IMR-90 (cell line): ENCODE data around the gene MGAT1. TPM values are rescaled to one million over a fixed set of nuclear protein-coding genes. Genes with fewer than 3 reads are reported as not detected.

Experiments
- ATAC-seq: fragments of 200-7000 bp; cut with Tn5 transposase; 2 replicates; pipeline ENCODE4 v1.9.1; 2020; ENCODE audit warnings: low read depth, mild to moderate bottlenecking, moderate library complexity
- BruUV-seq: library from RNA; stranded (reverse); fragments of 400-500 nt; replicated peaks from 2 replicates; lab custom pipeline; 2021; lab: Mats Ljungman, UMichigan
- CTCF ChIA-PET: fragments of 300-600 bp; formaldehyde crosslinking; extraction: SDS; loops from one replicate; lab custom pipeline; 2021; ENCODE audit warnings: antibody characterized with exemption; lab: Yijun Ruan, JAX
- POLR2A ChIA-PET: fragments of 300-600 bp; sonication (Branson Sonifier 250); formaldehyde crosslinking; loops from one replicate; lab custom pipeline; 2022; ENCODE audit warnings: antibody characterized with exemption; ENCODE audit not compliant: unreplicated experiment; lab: Charles Lee
- DNase-seq: peaks from one replicate; pipeline ENCODE4 v3.0.0; 2013
- H2AFZ ChIP-seq: replicated peaks from 2 replicates; pipeline ENCODE3; 2013; ENCODE audit warnings: low read length, mild to moderate bottlenecking; ENCODE audit not compliant: poor library complexity
- H2AK5ac ChIP-seq: 2 replicates; pipeline ENCODE4 v1.6.1; 2013; ENCODE audit warnings: low read depth, low read length, inconsistent platforms
- H2AK9ac ChIP-seq: replicated peaks from 2 replicates; pipeline ENCODE3; 2013; ENCODE audit warnings: mild to moderate bottlenecking, low read depth, low read length, moderate library complexity; ENCODE audit not compliant: poor library complexity
- H2BK120ac ChIP-seq: 2 replicates; pipeline ENCODE4 v1.6.1; 2013; ENCODE audit warnings: low read depth, low read length, inconsistent platforms
- H2BK15ac ChIP-seq: 3 replicates; pipeline ENCODE4 v1.6.1; 2013; ENCODE audit warnings: low read depth, low read length, inconsistent platforms
- H2BK20ac ChIP-seq: 2 replicates; pipeline ENCODE4 v1.6.1; 2013; ENCODE audit warnings: low read depth, mild to moderate bottlenecking, inconsistent platforms, low read length, moderate library complexity
- H2BK5ac ChIP-seq: 2 replicates; pipeline ENCODE4 v1.6.1; 2013; ENCODE audit warnings: mild to moderate bottlenecking, low read depth, low read length, inconsistent platforms; ENCODE audit not compliant: poor library complexity, severe bottlenecking
- H3K14ac ChIP-seq: replicated peaks from 2 replicates; pipeline ENCODE4 v1.6.1; 2013; ENCODE audit warnings: low read depth, low read length, inconsistent platforms
- H3K18ac ChIP-seq: 2 replicates; pipeline ENCODE4 v1.6.1; 2013; ENCODE audit warnings: low read depth, low read length, control low read depth
- H3K23ac ChIP-seq: 2 replicates; pipeline ENCODE4 v1.6.1; 2013; ENCODE audit warnings: low read depth, low read length, inconsistent platforms
- H3K27ac ChIP-seq: 2 replicates; pipeline ENCODE4 v1.5.1; 2013; ENCODE audit warnings: mild to moderate bottlenecking, control low read depth, low read length; ENCODE audit not compliant: insufficient read depth
- H3K27me3 ChIP-seq: 2 replicates; pipeline ENCODE4 v1.6.1; 2013; ENCODE audit warnings: low read length; ENCODE audit not compliant: control insufficient read depth, insufficient read depth
- H3K36me3 ChIP-seq: 2 replicates; pipeline ENCODE4 v1.6.1; 2013; ENCODE audit warnings: low read length, mixed read lengths; ENCODE audit not compliant: control insufficient read depth, insufficient read depth
- H3K4ac ChIP-seq: 2 replicates; pipeline ENCODE4 v1.6.1; 2013; ENCODE audit warnings: low read depth, low read length, inconsistent platforms
- H3K4me1 ChIP-seq: 2 replicates; pipeline ENCODE4 v1.6.1; 2013; ENCODE audit warnings: low read length, mixed read lengths; ENCODE audit not compliant: control insufficient read depth, insufficient read depth
- H3K4me2 ChIP-seq: 2 replicates; pipeline ENCODE4 v1.6.1; 2013; ENCODE audit warnings: low read depth, mild to moderate bottlenecking, control low read depth, low read length, moderate library complexity
- H3K4me3 ChIP-seq: 2 replicates; pipeline ENCODE4 v1.5.1; 2013; ENCODE audit warnings: low read depth, mild to moderate bottlenecking, control low read depth, low read length, moderate library complexity; ENCODE audit not compliant: insufficient read depth
- H3K56ac ChIP-seq: 2 replicates; pipeline ENCODE4 v1.6.1; 2013; ENCODE audit warnings: low read length, inconsistent platforms; ENCODE audit not compliant: insufficient read depth; ENCODE audit errors: extremely low read depth
- H3K79me1 ChIP-seq, 2 experiments: 2 replicates each; pipeline ENCODE4 v1.6.1; 2013; ENCODE audit warnings: low read length in 2 of 2, inconsistent platforms in 1 of 2, low read depth in 1 of 2
- H3K9ac ChIP-seq: 2 replicates; pipeline ENCODE4 v1.6.1; 2013; ENCODE audit warnings: low read depth, low read length, control low read depth
- H3K9me1 ChIP-seq: 2 replicates; pipeline ENCODE4 v1.6.1; 2013; ENCODE audit warnings: low read length, inconsistent platforms; ENCODE audit not compliant: insufficient read depth
- H3K9me3 ChIP-seq: 2 replicates; pipeline ENCODE4 v1.6.1; 2013; ENCODE audit warnings: low read length; ENCODE audit not compliant: control insufficient read depth, insufficient read depth
- H4K20me1 ChIP-seq: 2 replicates; pipeline ENCODE4 v1.6.1; 2013; ENCODE audit warnings: low read length, inconsistent platforms; ENCODE audit not compliant: insufficient read depth
- H4K5ac ChIP-seq: 2 replicates; pipeline ENCODE4 v1.6.1; 2013; ENCODE audit warnings: mild to moderate bottlenecking, low read depth, low read length, control low read depth
- H4K8ac ChIP-seq, 2 experiments: 2 replicates each; pipeline ENCODE4 v1.6.1; 2013; ENCODE audit warnings: low read depth in 2 of 2, low read length in 2 of 2, control low read depth in 1 of 2, inconsistent platforms in 1 of 2
- H4K91ac ChIP-seq: 2 replicates; pipeline ENCODE4 v1.6.1; 2013; ENCODE audit warnings: low read depth, low read length, inconsistent platforms; ENCODE audit not compliant: insufficient read depth
- CHD1 ChIP-seq: IDR thresholded peaks from 2 replicates; pipeline ENCODE4 v1.6.1; 2012; ENCODE audit warnings: low read depth, low read length, improper control_type of control experiment
- MXI1 ChIP-seq: IDR thresholded peaks from 2 replicates; pipeline ENCODE4 v1.6.1; 2012; ENCODE audit warnings: low read depth, mild to moderate bottlenecking, low read length, moderate library complexity, borderline replicate concordance
- POLR2A ChIP-seq: IDR thresholded peaks from 2 replicates; pipeline ENCODE4 v1.6.1; 2012; ENCODE audit warnings: mild to moderate bottlenecking, low read depth, low read length
- RAD21 ChIP-seq: IDR thresholded peaks from 2 replicates; pipeline ENCODE4 v1.6.1; 2012; ENCODE audit warnings: low read length, improper control_type of control experiment
- USF2 ChIP-seq: fragments of 150-350 bp; IDR thresholded peaks from 2 replicates; pipeline ENCODE4 v1.6.1; 2017; ENCODE audit warnings: mild to moderate bottlenecking, antibody characterized with exemption, low read length, low read depth
- WGBS, 2 experiments: methylation state at CpG; one replicate each; pipeline versions ENCODE4 v1.1.5 to v1.1.7; 2013; ENCODE audit warnings: missing lambda C conversion rate in 2 of 2; ENCODE audit not compliant: insufficient read length in 1 of 2; ENCODE audit errors: extremely low coverage in 2 of 2; 5-methylcytosine and 5-hydroxymethylcytosine counted together
- dilution Hi-C: fragments of 300-500 bp; cut with HindIII; formaldehyde crosslinking; loops from one replicate; pipeline ENCODE4 v1.14.3; 2018; ENCODE audit warnings: low sequenced_read_pairs; ENCODE audit not compliant: unreplicated experiment
- in situ Hi-C: fragments of 300-500 bp; cut with MboI; formaldehyde crosslinking; loops from 3 replicates; pipeline ENCODE4 v1.14.3; 2019; ENCODE audit warnings: low sequenced_read_pairs, inconsistent platforms, mixed read lengths
- intact Hi-C: fragments of 100-400 bp; cut with micrococcal nuclease; formaldehyde crosslinking; loops from 2 replicates; pipeline ENCODE4 v1.10.0; 2022
- polyA plus RNA-seq, 3 experiments: library from polyadenylated mRNA; depleted of rRNA; stranded (reverse); fragments of >200 nt; gene quantifications; 2 replicates each; pipeline ENCODE4 v1.2.3, GENCODE V29; 2012; ENCODE audit warnings: low replicate concordance in 1 of 3
- total RNA-seq: library from RNA; depleted of rRNA; stranded (reverse); fragments of >200 nt; gene quantifications from 2 replicates; pipeline ENCODE4 v1.2.3, GENCODE V29; 2012

MGAT1 gene
- total and polyA plus RNA-seq, 2 of the 4 experiments (the other 2 are of a cell fraction): 56.3 to 141 TPM

DNA sequence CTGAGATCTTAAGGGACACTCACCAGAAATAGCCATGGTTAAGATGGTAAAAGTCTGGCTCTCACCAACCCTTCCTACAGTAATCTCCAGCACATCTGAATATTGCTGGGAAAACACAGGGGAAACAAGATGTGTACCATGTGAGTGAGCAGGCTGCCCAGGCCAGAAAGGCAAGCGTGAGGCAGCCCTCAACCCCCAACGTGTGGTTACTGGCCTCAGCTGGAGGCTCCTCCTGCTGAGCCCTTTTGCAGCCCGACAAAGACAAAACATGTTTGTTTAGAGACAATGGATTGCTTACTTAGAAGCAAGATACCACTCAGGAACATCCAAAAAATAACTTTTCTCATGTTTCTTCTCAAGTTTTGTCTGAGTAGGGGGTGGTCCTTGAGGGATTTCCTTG lies 41.8 kb upstream of the MGAT1 start:
- H3K56ac ChIP-seq: no peak overlapping the region

More for the DNA sequence above, 41.8 kb upstream of the MGAT1 start:
- Histone ChIP-seq H3K4me3 (no peak overlapping the region), H3K36me3 (peaks cover 16% of the 10 kb centered on the region), H4K20me1 (no peaks in the 10 kb centered on the region), H3K23ac (no peak overlapping the region), H3K27me3 (no peaks in the 10 kb centered on the region), H2BK20ac (no peak overlapping the region), H2BK15ac (no peak overlapping the region), H4K5ac (no peak overlapping the region), H3K18ac (no peak overlapping the region), H3K4ac (no peak overlapping the region), H3K4me1 (no peaks in the 10 kb centered on the region), H2AK5ac (no peak overlapping the region), H2BK5ac (no peak overlapping the region), H2BK120ac (no peak overlapping the region), H3K79me1 (peaks cover 0 to under 1% of the 10 kb centered on the region in 2 experiments; a peak in 1 of 4 replicates), H3K27ac (no peak overlapping the region), H3K4me2 (no peak overlapping the region), H3K9me3 (peaks cover 35% of the 10 kb centered on the region), H3K9ac (no peak overlapping the region), H3K14ac (no peak overlapping the region), H4K91ac (no peak overlapping the region), H3K9me1 (no peaks in the 10 kb centered on the region), H2AK9ac (no peak overlapping the region), H2AFZ (no peak overlapping the region), H4K8ac (no peak overlapping the region)
- ATAC-seq: no peak
- no peak for DNase-seq
- TF ChIP-seq POLR2A (no peak), MXI1 (no peak), RAD21 (no peak), USF2 (no peak), CHD1 (no peak)
- intact Hi-C loops (no loop called here), dilution Hi-C loops (no loop called here), in situ Hi-C loops (no loop called here)
- ChIA-PET POLR2A (no interaction called here), CTCF (no interaction called here)
- WGBS, 2 experiments: no CpG with 5 or more reads among the region's 3 CpGs
- BruUV-seq: no TSS peak
